Measurements from ENCODE around the gene C16orf87. TPM values are rescaled to one million over a fixed set of nuclear protein-coding genes. Genes with fewer than 3 reads are reported as not detected.

The C16orf87 gene
- total and polyA plus RNA-seq, 11 donors: 5.1 to 15.8 (median 13.6) TPM

DNA sequence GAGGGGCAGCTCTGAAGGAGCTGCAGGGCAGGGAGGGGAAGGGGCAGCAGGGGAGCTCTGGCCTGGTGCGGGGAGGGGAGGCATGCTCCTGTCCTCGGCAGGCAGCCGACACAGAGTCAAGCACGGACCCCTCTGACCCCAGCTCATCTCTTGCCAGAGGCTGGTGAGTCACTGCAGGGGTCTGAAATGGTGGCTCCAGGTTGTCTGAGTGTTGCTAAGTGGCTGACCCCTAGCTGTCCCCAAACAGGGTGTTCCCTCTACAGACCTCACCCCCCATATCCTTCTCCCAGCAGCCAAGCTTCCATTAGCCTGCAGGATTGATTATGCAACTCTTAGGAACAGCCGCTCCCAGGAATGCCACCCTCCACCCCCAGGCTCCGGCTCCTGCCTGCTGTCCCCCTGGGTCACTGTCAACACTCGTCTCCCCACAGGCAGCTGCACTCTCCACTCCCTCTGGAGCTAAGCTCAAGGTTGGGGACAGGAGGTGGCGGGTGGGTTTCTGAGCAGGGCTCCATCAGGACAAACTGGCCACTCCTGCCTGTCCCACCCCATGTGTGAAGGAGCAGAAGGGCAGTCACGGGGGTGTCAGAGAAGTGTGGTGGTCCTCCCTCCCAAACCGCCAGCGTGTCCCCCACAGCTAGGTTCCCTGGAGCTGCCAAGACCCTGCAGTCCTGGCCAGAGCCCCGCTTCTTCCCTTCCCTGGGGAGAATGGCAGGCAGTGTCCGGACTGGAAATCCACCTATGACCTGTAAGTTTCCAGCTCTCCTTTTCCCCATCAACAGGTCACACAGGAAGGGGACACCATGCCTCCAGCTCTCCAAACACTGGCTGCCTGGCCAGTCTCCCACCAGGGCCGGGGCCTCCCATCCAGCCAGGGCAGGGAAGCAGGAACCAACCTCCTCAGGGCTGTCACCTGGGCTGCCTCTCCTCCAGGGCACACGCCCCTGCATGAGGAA is 83.9 kb downstream of the C16orf87 start:
- Histone ChIP-seq H3K27me3 (no peaks in the 10 kb centered on the region), H3K36me3 (no peaks in the 10 kb centered on the region), H3K9me3 (no peaks in the 10 kb centered on the region), H3K27ac (peak overlapping the region; percentile 81 to 100 (median 96)), H3K4me1 (peaks cover 0 to 50% (median 22%) of the 10 kb centered on the region in 12 donors), H3K4me3 (peak overlapping the region; percentile 37 to 77 (median 60))
- DNase-seq (peak; percentile 49 to 89 (median 80)), ATAC-seq (peak; percentile 40 to 62 (median 50))
- TF ChIP-seq, protein P1, sequence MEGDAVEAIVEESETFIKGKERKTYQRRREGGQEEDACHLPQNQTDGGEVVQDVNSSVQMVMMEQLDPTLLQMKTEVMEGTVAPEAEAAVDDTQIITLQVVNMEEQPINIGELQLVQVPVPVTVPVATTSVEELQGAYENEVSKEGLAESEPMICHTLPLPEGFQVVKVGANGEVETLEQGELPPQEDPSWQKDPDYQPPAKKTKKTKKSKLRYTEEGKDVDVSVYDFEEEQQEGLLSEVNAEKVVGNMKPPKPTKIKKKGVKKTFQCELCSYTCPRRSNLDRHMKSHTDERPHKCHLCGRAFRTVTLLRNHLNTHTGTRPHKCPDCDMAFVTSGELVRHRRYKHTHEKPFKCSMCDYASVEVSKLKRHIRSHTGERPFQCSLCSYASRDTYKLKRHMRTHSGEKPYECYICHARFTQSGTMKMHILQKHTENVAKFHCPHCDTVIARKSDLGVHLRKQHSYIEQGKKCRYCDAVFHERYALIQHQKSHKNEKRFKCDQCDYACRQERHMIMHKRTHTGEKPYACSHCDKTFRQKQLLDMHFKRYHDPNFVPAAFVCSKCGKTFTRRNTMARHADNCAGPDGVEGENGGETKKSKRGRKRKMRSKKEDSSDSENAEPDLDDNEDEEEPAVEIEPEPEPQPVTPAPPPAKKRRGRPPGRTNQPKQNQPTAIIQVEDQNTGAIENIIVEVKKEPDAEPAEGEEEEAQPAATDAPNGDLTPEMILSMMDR (IDR thresholded peaks at IDR 0.05): no peak
- TF ChIP-seq POLR2A (IDR thresholded peaks at IDR 0.05): peak in 1 of 2 donors; percentile 37
- intact Hi-C loops (cut with DNase I): loop anchor here in 3 of 10 donors (5.0 to 10.0 kb wide), 2 partner anchors 50 to 52 kb away; no protein-coding TSS in a partner anchor
- 52 to 63% (median 58%) methylated on average over 11 to 15 of the region's 15 CpGs for WGBS, 4 donors

Other genes with a start within 250 kb of the C16orf87 start
- 1 to 10 TPM in 3 of 9 donors, under 1 TPM in 6; 0.19 to 7.6 (median 0.76) TPM for gene SHCBP1, start 209.8 kb downstream of the C16orf87 start, total RNA-seq
- gene SHCBP1, start 209.8 kb downstream of the C16orf87 start, polyA plus RNA-seq: under 1 TPM; 0.28 to 0.57 TPM
- 100 to 1,000 TPM in 2 of 9 donors, 10 to 100 TPM in 7; 49.1 to 118 (median 88.7) TPM for gene VPS35, start 142.0 kb downstream of the C16orf87 start, total RNA-seq
- 10 to 100 TPM; 16.7 to 53.0 TPM for gene VPS35, start 142.0 kb downstream of the C16orf87 start, polyA plus RNA-seq
- 1 to 10 TPM; 1.3 to 4.3 (median 2.5) TPM for gene ORC6, start 141.5 kb downstream of the C16orf87 start, total RNA-seq
- 1 to 10 TPM; 1.4 to 3.2 TPM for gene ORC6, start 141.5 kb downstream of the C16orf87 start, polyA plus RNA-seq
- 100 to 1,000 TPM; 169 to 374 (median 257) TPM for gene MYLK3, start 82.8 kb downstream of the C16orf87 start, total RNA-seq
- 100 to 1,000 TPM in 1 of 2 donors, 10 to 100 TPM in 1; 76.4 to 133 TPM for gene MYLK3, start 82.8 kb downstream of the C16orf87 start, polyA plus RNA-seq
- 10 to 100 TPM; 10.9 to 30.6 (median 15.3) TPM for gene GPT2, start 53.2 kb upstream of the C16orf87 start, total RNA-seq
- 1 to 10 TPM; 8.5 to 9.0 TPM for gene GPT2, start 53.2 kb upstream of the C16orf87 start, polyA plus RNA-seq
- 10 to 100 TPM; 58.5 to 92.6 (median 81.4) TPM for gene DNAJA2, start 142.5 kb upstream of the C16orf87 start, total RNA-seq
- 10 to 100 TPM; 46.5 to 67.7 TPM for gene DNAJA2, start 142.5 kb upstream of the C16orf87 start, polyA plus RNA-seq

All from heart left ventricle (tissue), 16 donors.